ENCODE measurements around the gene ECE2. TPM values are rescaled to one million over a fixed set of nuclear protein-coding genes. Genes with fewer than 3 reads are reported as not detected.

Gene ECE2
- not detected in 2 replicates for total RNA-seq

GRCh38 chr3:184275961-184276910 is at the start of gene ECE2:
ECE2 (plus strand) TSS chr3:184276022; CDS start chr3:184276154, 132 bp downstream.

GRCh38 chr3:184229394-184230080 is 46.3 kb upstream of the ECE2 start, which contains the start of gene VWA5B2:
VWA5B2 (plus strand) TSS chr3:184229585; CDS start chr3:184230529, 944 bp downstream.

GRCh38 chr3:184248454-184249411 is 27.1 kb upstream of the ECE2 start, which contains the start of gene ALG3:
ALG3 (minus strand) TSS chr3:184248962; CDS start chr3:184248940, 22 bp downstream.

GRCh38 chr3:184249412-184250166 is 26.2 kb upstream of the ECE2 start, which contains the start of gene EEF1AKMT4:
EEF1AKMT4 (plus strand) TSS chr3:184249672; CDS start chr3:184249695, 23 bp downstream.

GRCh38 chr3:184261270-184261853 is 14.5 kb upstream of the ECE2 start, which contains the start of gene CAMK2N2:
CAMK2N2 (minus strand) TSS chr3:184261553; CDS start chr3:184261285, 268 bp downstream.

GRCh38 chr3:184298759-184299487 is 23.1 kb downstream of the ECE2 start, which contains the start of gene PSMD2:
PSMD2 (plus strand) TSS chr3:184299241; CDS start chr3:184299267, 26 bp downstream.

GRCh38 chr3:184314363-184314699 is 38.5 kb downstream of the ECE2 start, which contains the start of gene EIF4G1:
EIF4G1 (plus strand) TSS chr3:184314606; CDS start chr3:184315797, 1,191 bp downstream.

GRCh38 chr3:184337399-184337714 is 61.5 kb downstream of the ECE2 start, which contains the start of gene FAM131A:
FAM131A (plus strand) TSS chr3:184337600; CDS start chr3:184337631, 31 bp downstream.

Small RNA genes lying within 50 kb of the gene (small RNA-seq; reads per million reads assigned to genes)
- not detected for gene MIR1224
- 1,113 reads per million, percentile 100 among the genes with 10 or more reads in this experiment for gene SNORD66

Other genes starting within 250 kb of the ECE2 start
- gene HTR3D, start 244.3 kb upstream of the ECE2 start, total RNA-seq: not detected in 2 replicates
- gene HTR3C, start 223.0 kb upstream of the ECE2 start, total RNA-seq: not detected in 2 replicates
- gene HTR3E, start 179.0 kb upstream of the ECE2 start, total RNA-seq: not detected in 2 replicates
- gene EIF2B5, start 140.7 kb upstream of the ECE2 start, total RNA-seq: 36.4 and 42.8 TPM in 2 replicates
- 24.3 and 27.1 TPM in 2 replicates for gene DVL3, start 120.6 kb upstream of the ECE2 start, total RNA-seq
- gene AP2M1, start 101.2 kb upstream of the ECE2 start, total RNA-seq: 345 and 354 TPM in 2 replicates
- 33.7 and 42.4 TPM in 2 replicates for gene ABCF3, start 89.8 kb upstream of the ECE2 start, total RNA-seq
- under 0.01 TPM in 1 of 2 replicates, not detected in the other for gene VWA5B2, start 46.4 kb upstream of the ECE2 start, total RNA-seq
- gene ALG3, start 27.1 kb upstream of the ECE2 start, total RNA-seq: 27.8 and 33.3 TPM in 2 replicates
- gene EEF1AKMT4, start 26.4 kb upstream of the ECE2 start, total RNA-seq: 3.2 and 3.3 TPM in 2 replicates
- not detected in 2 replicates for gene CAMK2N2, start 14.5 kb upstream of the ECE2 start, total RNA-seq
- gene PSMD2, start 23.2 kb downstream of the ECE2 start, total RNA-seq: 535 and 555 TPM in 2 replicates
- 394 and 415 TPM in 2 replicates for gene EIF4G1, start 38.6 kb downstream of the ECE2 start, total RNA-seq
- gene FAM131A, start 61.6 kb downstream of the ECE2 start, total RNA-seq: 21.8 and 31.1 TPM in 2 replicates
- 3.3 and 3.9 TPM in 2 replicates for gene CLCN2, start 85.6 kb downstream of the ECE2 start, total RNA-seq
- gene POLR2H, start 85.7 kb downstream of the ECE2 start, total RNA-seq: 122 and 123 TPM in 2 replicates
- gene THPO, start 102.2 kb downstream of the ECE2 start, total RNA-seq: not detected in 2 replicates
- 0.07 and 0.13 TPM in 2 replicates for gene CHRD, start 104.0 kb downstream of the ECE2 start, total RNA-seq